ENCODE results near the gene MAST4. TPM values are rescaled to one million over a fixed set of nuclear protein-coding genes. Genes with fewer than 3 reads are reported as not detected.

Gene MAST4
- total RNA-seq, 1 donor from 2014 or later = 112 TPM

- DNase-seq (ENCODE audit: low spot score) = no peak
- Mint-ChIP-seq H3K4me1 (ENCODE audit: unreplicated experiment) (peaks cover 83% of the 10 kb centered on the region), H3K27me3 (ENCODE audit: unreplicated experiment) (peaks cover 5% of the 10 kb centered on the region), H3K4me3 (ENCODE audit: unreplicated experiment) (peak overlapping the region; percentile 45), H3K36me3 (ENCODE audit: low read depth, unreplicated experiment) (peaks cover 20% of the 10 kb centered on the region), H3K9me3 (ENCODE audit: unreplicated experiment) (no peaks in the 10 kb centered on the region), H3K27ac (ENCODE audit: unreplicated experiment) (peak overlapping the region; percentile 86)
- TF ChIP-seq, protein P1, sequence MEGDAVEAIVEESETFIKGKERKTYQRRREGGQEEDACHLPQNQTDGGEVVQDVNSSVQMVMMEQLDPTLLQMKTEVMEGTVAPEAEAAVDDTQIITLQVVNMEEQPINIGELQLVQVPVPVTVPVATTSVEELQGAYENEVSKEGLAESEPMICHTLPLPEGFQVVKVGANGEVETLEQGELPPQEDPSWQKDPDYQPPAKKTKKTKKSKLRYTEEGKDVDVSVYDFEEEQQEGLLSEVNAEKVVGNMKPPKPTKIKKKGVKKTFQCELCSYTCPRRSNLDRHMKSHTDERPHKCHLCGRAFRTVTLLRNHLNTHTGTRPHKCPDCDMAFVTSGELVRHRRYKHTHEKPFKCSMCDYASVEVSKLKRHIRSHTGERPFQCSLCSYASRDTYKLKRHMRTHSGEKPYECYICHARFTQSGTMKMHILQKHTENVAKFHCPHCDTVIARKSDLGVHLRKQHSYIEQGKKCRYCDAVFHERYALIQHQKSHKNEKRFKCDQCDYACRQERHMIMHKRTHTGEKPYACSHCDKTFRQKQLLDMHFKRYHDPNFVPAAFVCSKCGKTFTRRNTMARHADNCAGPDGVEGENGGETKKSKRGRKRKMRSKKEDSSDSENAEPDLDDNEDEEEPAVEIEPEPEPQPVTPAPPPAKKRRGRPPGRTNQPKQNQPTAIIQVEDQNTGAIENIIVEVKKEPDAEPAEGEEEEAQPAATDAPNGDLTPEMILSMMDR (IDR thresholded peaks at IDR 0.05; ENCODE audit: unreplicated experiment) = no peak
Observed at GRCh38 chr5:67010684-67011409, 414.7 kb downstream of the MAST4 start.

GRCh38 chr5:67011422-67011821 is 415.2 kb downstream of the MAST4 start:
- H3K36me3 Mint-ChIP-seq (ENCODE audit: low read depth, unreplicated experiment) = peaks cover 20% of the 10 kb centered on the region
- TF ChIP-seq, protein P1 (IDR thresholded peaks at IDR 0.05; ENCODE audit: unreplicated experiment) = no peak
- H3K4me3 Mint-ChIP-seq (ENCODE audit: unreplicated experiment) = peak overlapping the region; percentile 45
- no peak for DNase-seq (ENCODE audit: low spot score)
- peak overlapping the region; percentile 86 for H3K27ac Mint-ChIP-seq (ENCODE audit: unreplicated experiment)
- peaks cover 78% of the 10 kb centered on the region for H3K4me1 Mint-ChIP-seq (ENCODE audit: unreplicated experiment)
- H3K27me3 Mint-ChIP-seq (ENCODE audit: unreplicated experiment) = peaks cover 5% of the 10 kb centered on the region
- no peaks in the 10 kb centered on the region for H3K9me3 Mint-ChIP-seq (ENCODE audit: unreplicated experiment)

DNA sequence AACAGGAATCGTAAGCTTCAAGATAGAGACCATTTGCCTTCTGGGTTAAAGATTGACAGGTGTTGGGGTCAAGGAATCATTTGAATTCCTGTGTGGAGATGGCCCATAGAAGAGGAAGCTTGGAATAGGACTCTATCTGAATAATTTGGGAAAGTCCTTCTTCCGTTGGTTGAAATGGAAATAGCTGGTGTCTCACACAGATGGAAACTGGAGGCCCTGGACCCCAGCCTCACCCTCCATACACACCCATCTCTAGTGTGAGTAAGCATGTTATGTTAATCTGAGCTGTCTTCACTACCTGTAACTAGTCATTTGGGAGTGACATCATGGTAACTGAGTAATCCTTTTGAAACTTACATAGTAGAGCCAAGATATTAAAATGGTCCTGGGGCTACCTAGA is 416.0 kb downstream of the MAST4 start:
- Mint-ChIP-seq H3K4me1 (ENCODE audit: unreplicated experiment) (peaks cover 71% of the 10 kb centered on the region), H3K27ac (ENCODE audit: unreplicated experiment) (no peak overlapping the region), H3K9me3 (ENCODE audit: unreplicated experiment) (no peaks in the 10 kb centered on the region), H3K4me3 (ENCODE audit: unreplicated experiment) (no peak overlapping the region), H3K36me3 (ENCODE audit: low read depth, unreplicated experiment) (peaks cover 13% of the 10 kb centered on the region), H3K27me3 (ENCODE audit: unreplicated experiment) (peaks cover 5% of the 10 kb centered on the region)
- TF ChIP-seq, protein P1 (IDR thresholded peaks at IDR 0.05; ENCODE audit: unreplicated experiment) = no peak
- no peak for DNase-seq (ENCODE audit: low spot score)

DNA sequence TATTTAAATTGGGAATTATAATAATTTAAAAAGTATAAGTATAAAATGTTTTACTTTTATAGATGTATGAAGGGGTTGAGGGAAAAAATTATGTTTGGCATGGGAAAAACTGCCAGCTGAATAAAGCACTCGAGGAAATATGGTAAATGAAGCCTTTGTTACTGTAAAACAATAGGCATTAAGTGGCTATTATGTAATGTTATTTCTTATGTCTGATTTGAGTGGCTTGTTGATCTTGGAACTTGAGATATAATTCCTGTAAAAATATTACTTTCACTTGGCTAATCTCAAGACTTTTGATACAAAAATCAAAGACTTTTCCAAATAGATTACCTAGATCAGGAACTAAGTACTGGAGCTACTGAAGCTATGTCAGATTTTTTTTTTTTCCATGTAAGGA is 417.5 kb downstream of the MAST4 start:
- Mint-ChIP-seq H3K4me1 (ENCODE audit: unreplicated experiment) (peaks cover 58% of the 10 kb centered on the region), H3K27ac (ENCODE audit: unreplicated experiment) (no peak overlapping the region)

GRCh38 chr5:67014191-67014590 is 418.0 kb downstream of the MAST4 start:
- Mint-ChIP-seq H3K4me3 (ENCODE audit: unreplicated experiment) (no peak overlapping the region), H3K36me3 (ENCODE audit: low read depth, unreplicated experiment) (peaks cover 11% of the 10 kb centered on the region), H3K27me3 (ENCODE audit: unreplicated experiment) (peaks cover 5% of the 10 kb centered on the region), H3K9me3 (ENCODE audit: unreplicated experiment) (no peaks in the 10 kb centered on the region), H3K4me1 (ENCODE audit: unreplicated experiment) (peaks cover 54% of the 10 kb centered on the region), H3K27ac (ENCODE audit: unreplicated experiment) (no peak overlapping the region)
- DNase-seq (ENCODE audit: low spot score) = no peak
- TF ChIP-seq, protein P1 (IDR thresholded peaks at IDR 0.05; ENCODE audit: unreplicated experiment) = no peak

More for the DNA sequence above, 417.5 kb downstream of the MAST4 start:
- Mint-ChIP-seq H3K27me3 (ENCODE audit: unreplicated experiment) (peaks cover 5% of the 10 kb centered on the region), H3K9me3 (ENCODE audit: unreplicated experiment) (no peaks in the 10 kb centered on the region), H3K4me3 (ENCODE audit: unreplicated experiment) (no peak overlapping the region), H3K36me3 (ENCODE audit: low read depth, unreplicated experiment) (peaks cover 11% of the 10 kb centered on the region)
- TF ChIP-seq, protein P1 (IDR thresholded peaks at IDR 0.05; ENCODE audit: unreplicated experiment) = no peak
- no peak for DNase-seq (ENCODE audit: low spot score)

All from endothelial cell (in vitro differentiated cells).